GM12874 (cell line): ENCODE data around the gene ADGRG1.

Source experiments
- TF ChIP-seq, protein P1 (sequence below): IDR thresholded peaks from 2 replicates; pipeline ENCODE4 v1.5.1; 2011; ENCODE audit warnings: low read depth, mild to moderate bottlenecking, control low read depth, low read length, moderate library complexity; ENCODE audit not compliant: insufficient read depth

ADGRG1 gene

DNA sequence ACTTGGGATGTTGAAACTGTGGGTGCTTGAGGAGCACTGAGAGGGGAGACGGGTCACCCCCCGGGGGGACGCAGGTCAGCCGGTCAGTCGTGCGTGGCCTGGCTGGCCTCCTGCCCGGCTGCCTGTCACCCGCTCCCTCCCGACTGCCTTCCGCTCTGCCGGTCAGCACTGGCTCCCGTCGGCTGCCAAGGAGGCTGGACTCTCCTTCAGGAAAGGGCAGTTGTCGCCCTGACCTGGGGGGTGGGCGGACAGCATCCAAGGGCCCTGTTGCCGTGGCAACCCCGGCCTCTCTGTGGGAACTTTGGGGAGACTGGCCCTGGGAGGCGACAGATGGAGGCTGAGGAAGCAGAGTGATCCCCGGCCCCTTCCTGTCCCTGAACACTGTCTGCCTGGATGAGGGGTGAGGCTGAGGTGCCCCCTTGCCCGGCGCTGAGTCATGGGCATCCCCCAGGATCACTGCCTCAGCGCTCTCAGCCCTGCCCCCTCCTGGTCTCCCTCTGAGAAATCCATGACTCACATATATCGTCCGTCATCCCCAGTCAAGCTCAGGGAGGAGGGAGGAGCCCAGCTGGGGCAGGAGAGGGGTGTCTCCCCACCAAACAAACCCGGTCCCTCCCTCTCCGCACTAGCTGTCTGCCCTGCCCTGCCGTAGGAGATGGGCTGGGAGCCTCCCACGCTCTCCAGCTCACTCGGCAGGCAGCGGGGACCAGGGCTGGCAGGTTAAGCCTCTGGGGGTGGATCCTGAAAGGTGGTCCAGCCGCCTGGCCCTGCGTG lies at the start of gene ADGRG1:
TSS of gene ADGRG1 (plus strand) at position 623 of the 774 bp plus-strand sequence. CDS start 21,658 bp downstream, outside the sequence.
- TF ChIP-seq, protein P1, sequence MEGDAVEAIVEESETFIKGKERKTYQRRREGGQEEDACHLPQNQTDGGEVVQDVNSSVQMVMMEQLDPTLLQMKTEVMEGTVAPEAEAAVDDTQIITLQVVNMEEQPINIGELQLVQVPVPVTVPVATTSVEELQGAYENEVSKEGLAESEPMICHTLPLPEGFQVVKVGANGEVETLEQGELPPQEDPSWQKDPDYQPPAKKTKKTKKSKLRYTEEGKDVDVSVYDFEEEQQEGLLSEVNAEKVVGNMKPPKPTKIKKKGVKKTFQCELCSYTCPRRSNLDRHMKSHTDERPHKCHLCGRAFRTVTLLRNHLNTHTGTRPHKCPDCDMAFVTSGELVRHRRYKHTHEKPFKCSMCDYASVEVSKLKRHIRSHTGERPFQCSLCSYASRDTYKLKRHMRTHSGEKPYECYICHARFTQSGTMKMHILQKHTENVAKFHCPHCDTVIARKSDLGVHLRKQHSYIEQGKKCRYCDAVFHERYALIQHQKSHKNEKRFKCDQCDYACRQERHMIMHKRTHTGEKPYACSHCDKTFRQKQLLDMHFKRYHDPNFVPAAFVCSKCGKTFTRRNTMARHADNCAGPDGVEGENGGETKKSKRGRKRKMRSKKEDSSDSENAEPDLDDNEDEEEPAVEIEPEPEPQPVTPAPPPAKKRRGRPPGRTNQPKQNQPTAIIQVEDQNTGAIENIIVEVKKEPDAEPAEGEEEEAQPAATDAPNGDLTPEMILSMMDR, result no peak

DNA sequence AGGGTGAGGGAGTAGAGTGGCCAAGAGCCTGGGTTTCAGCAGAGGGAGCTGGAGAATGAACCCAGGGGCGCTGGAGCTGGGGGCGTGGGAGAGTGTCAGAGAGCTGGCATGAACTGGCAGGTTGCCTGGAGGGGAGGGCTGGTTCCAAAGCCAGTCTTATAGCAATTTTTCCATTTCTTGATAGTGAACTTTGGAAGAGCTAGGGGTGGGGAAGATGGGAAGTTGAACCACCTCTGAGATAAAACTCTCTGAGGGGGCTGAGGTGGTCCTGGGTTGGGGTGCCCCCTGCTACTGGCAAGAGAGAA lies 49.1 kb upstream of the ADGRG1 start:
- TF ChIP-seq, protein P1, result no peak

DNA sequence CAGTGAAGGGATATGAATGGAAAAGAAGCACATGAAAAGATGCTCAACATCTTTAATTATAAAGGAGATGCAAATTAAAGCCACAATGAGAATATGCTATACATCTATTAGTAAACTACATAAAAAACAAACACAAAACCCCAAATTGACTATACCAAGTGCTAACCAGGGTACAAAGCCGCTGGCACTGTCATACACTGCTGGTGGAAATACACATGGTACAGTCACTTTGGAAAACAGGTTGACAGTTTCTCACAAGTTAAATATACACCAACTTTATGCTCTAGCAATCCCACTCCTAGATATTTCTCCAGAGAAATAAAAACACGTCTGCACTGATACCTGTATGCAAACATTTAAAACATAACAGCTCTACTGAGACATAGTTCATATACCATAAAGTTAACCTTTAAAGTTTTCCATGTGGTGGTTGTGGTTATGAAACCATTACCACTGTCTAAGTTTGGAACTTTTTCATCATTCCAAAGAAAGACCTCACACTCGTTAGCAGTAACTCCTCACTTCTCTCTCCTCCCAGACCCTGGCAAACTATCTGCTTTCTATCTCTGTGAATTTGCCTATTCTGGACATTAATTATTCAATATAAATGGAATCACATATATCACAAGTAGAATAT lies 43.3 kb upstream of the ADGRG1 start:
- TF ChIP-seq, protein P1, result no peak

DNA sequence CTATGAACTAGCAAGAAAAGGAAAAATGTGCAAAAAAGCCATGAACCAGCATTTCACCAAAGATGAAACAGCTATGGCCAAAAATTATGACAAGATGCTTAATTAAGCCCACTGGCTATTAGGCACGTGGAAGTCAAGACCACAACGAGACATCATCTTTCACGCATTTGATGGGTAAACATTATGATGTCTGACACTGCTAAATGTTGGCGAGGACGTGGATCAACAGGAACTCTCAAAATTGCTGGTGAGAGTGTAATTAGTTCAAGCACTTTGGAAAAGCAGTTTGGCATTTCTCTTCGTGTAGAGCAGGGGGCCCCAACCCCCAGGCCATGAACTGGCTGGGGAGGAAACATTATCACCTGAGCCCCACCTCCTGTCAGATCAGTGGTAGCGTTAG lies 39.6 kb upstream of the ADGRG1 start:
- TF ChIP-seq, protein P1, result no peak

DNA sequence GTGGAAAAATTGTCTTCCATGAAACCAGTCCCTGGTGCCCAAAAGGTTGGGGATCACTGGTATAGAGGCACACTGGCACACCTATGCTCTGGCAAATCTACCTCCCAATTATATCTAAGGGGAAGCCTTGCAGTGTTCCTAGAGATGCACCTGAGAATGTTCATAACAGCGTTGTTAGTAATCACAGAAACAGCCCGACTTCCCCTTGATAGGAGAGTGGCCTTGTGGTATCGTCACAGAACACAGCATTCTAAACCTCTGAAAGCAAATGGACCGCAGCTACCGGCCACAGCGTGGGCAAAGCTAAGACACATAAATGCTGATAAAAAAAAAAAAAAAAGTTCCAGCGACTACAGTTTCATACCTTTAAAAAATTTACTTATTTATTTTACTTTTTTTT lies 39.1 kb upstream of the ADGRG1 start:
- TF ChIP-seq, protein P1, result no peak

DNA sequence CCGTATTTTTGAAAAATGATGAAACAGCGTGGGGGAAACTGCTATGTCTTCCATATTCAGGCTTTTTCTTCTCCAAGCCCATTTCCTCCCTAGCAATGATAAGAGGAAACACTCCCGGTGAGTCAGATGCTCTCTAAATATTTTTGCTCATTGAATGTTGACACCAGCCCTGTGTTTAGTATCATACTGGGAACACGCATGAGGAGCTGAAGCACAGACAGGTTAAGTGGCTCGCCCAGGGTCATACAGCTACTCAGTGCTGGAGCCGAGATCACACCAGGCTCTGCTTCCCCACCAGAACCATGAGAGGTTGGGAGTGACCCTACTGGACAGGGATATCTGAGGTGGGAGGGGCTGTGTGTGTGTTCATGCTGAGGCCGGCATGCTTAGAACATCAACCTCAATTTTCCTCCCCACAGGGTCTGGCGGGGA lies 37.8 kb upstream of the ADGRG1 start:
- TF ChIP-seq, protein P1, result no peak

DNA sequence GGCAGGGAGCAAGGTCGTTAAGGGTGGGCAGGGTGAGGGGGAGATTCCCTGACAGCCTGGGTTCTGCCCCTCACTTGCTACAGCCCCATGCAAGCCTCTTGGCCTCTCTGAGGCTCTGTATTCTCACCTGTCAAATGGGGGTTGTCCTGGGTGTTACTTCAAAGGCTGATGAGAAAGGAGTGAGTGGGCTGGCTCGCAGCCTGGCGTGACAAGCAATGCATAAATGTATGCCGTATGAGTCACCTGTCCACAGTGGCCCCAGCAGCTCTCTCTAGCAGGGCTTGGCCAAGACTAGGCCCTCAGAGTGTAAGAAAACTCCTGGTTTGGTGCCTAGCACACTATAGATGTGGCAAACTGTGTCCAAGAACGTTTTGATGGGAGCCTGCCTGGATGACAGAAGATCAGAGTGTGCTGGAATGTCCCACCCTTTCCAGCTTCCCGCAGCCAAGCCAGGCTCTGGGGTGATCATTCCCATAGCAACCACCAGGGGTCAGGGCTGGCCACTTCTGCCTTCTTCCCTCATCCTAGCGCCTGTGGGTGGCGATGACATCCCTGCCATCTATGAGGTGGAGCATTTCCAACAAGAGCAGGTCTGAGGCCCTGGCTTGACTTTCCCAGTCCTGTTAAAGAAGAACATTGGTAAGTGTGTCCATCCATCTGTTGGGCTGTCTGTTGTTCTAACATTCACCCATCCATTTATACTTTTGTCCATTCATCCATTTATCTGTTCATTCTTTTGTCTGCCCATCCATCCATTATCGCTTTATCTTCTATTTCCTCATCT lies 37.2 kb upstream of the ADGRG1 start:
- TF ChIP-seq, protein P1, result peak; percentile 95
